ENCODE data around the gene FN3KRP.

- TF ChIP-seq CTCF (IDR thresholded peaks at IDR 0.05) (no peak), POLR2A (IDR thresholded peaks at IDR 0.05) (no peak), POLR2AphosphoS5 (IDR thresholded peaks at IDR 0.05) (no peak)
These were observed 20.1 kb downstream of the FN3KRP start for GRCh38 chr17:82736511-82737185.
